Breast epithelium (tissue), 4 donors: ENCODE data around the gene CMC1. TPM values are rescaled to one million over a fixed set of nuclear protein-coding genes. Genes with fewer than 3 reads are reported as not detected.

Experiments
- DNase-seq, 2 donors: peaks; one replicate each; pipeline ENCODE4 v3.0.0-alpha.2; 2019; ENCODE audit warnings: low spot score in 2 of 2
- H3K27ac ChIP-seq, 2 donors: fragments of 200-600 bp; sonication (generic) in 1 of 2; one replicate each; pipeline ENCODE4 v1.5.1; 2016 to 2019; ENCODE audit warnings: mild to moderate bottlenecking in 1 of 2
- H3K27me3 ChIP-seq, 2 donors: fragments of 200-600 bp; sonication (generic) in 1 of 2; one replicate each; pipeline versions ENCODE4 v1.5.1 to v1.6.0; 2017 to 2019; ENCODE audit warnings: control low read depth in 1 of 2, mild to moderate bottlenecking in 1 of 2
- H3K36me3 ChIP-seq: fragments of 200-600 bp; one replicate; pipeline ENCODE4 v1.5.1; 2019
- H3K4me1 ChIP-seq, 2 donors: fragments of 200-600 bp; sonication (generic); one replicate each; pipeline ENCODE4 v1.5.1; 2016 to 2019; ENCODE audit warnings: control low read depth in 1 of 2
- H3K4me3 ChIP-seq, 3 donors: fragments of 200-600 bp; sonication (generic); 1 replicate in 2 of 3; 2 replicates in 1 of 3; pipeline ENCODE4 v1.5.1; 2016 to 2019; ENCODE audit warnings: mild to moderate bottlenecking in 3 of 3, moderate library complexity in 2 of 3
- H3K9me3 ChIP-seq, 2 donors: fragments of 200-600 bp; sonication (generic) in 1 of 2; one replicate each; pipeline ENCODE4 v1.5.1; 2016 to 2019; ENCODE audit warnings: control low read depth in 1 of 2
- CTCF ChIP-seq, 3 donors: fragments of 450-650 bp; IDR thresholded peaks; one replicate each; pipeline ENCODE4 v1.5.1; 2016 to 2017; ENCODE audit warnings: antibody characterized with exemption in 3 of 3, mild to moderate bottlenecking in 3 of 3, moderate library complexity in 3 of 3
- POLR2A ChIP-seq: fragments of 450-650 bp; IDR thresholded peaks from one replicate; pipeline ENCODE4 v1.6.1; 2016; ENCODE audit warnings: antibody characterized with exemption, mild to moderate bottlenecking, moderate library complexity
- POLR2AphosphoS5 ChIP-seq, 3 donors: sonication (generic); formaldehyde crosslinking; IDR thresholded peaks; one replicate each; pipeline ENCODE4 v1.6.1; 2017; ENCODE audit warnings: antibody characterized with exemption in 3 of 3
- intact Hi-C: fragments of 100-400 bp; cut with DNase I; formaldehyde crosslinking; loops from one replicate; pipeline ENCODE4 v1.15.1; 2023; ENCODE audit warnings: low total_unique reads
- total RNA-seq, 3 donors: library from RNA; depleted of rRNA; stranded (reverse); fragments of >200 nt; gene quantifications; one replicate each; pipeline ENCODE4 v1.1.0, GENCODE V29; 2016

Gene CMC1
- total RNA-seq, 3 donors from 2014 or later, result 5.3 to 12.7 (median 7.9) TPM

- no peaks in the 10 kb centered on the region for H3K36me3 ChIP-seq
- TF ChIP-seq CTCF (IDR thresholded peaks at IDR 0.05) (no peak), POLR2A (no peak), POLR2AphosphoS5 (IDR thresholded peaks at IDR 0.05) (no peak)
- H3K27ac ChIP-seq, result no peak overlapping the region
- intact Hi-C loops, result loop anchor here (2.0 kb wide), 1 partner anchor 17 kb away; no protein-coding TSS in a partner anchor
- H3K4me1 ChIP-seq, result no peaks in the 10 kb centered on the region
- no peaks in the 10 kb centered on the region for H3K27me3 ChIP-seq
- DNase-seq, result no peak
- H3K9me3 ChIP-seq, result peaks cover 0 to 15% of the 10 kb centered on the region in 2 donors
- H3K4me3 ChIP-seq, result no peak overlapping the region
These were observed 23.1 kb upstream of the CMC1 start for GRCh38 chr3:28218071-28218916.

GRCh38 chr3:28218917-28219198 is 22.6 kb upstream of the CMC1 start:
- H3K36me3 ChIP-seq, result no peaks in the 10 kb centered on the region
- TF ChIP-seq POLR2A (no peak), CTCF (IDR thresholded peaks at IDR 0.05) (no peak), POLR2AphosphoS5 (IDR thresholded peaks at IDR 0.05) (no peak)
- H3K9me3 ChIP-seq, result peaks cover 0 to 11% of the 10 kb centered on the region in 2 donors
- intact Hi-C loops, result loop anchor here (2.0 kb wide), 1 partner anchor 16 kb away; no protein-coding TSS in a partner anchor
- no peaks in the 10 kb centered on the region for H3K4me1 ChIP-seq
- no peak for DNase-seq
- H3K4me3 ChIP-seq, result no peak overlapping the region
- no peak overlapping the region for H3K27ac ChIP-seq
- no peaks in the 10 kb centered on the region for H3K27me3 ChIP-seq

DNA sequence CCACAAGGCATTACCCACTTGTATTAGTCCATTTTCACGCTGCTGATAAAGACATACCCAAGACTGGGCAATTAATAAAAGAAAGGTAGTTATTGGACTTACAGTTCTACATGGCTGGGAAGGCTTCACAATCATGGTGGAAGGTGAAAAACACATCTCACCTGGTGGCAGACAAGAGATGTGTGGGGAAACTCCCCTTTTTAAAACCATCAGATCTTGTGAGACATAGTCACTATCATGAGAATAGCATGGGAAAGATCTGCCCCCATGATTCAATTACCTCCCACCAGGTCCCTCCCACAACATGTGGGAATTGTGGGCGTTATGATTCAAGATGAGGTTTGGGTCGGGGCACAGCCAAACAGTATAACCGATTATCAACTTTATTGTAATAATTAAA is 17.0 kb upstream of the CMC1 start:
- H3K27me3 ChIP-seq, result no peaks in the 10 kb centered on the region
- no peak overlapping the region for H3K27ac ChIP-seq
- intact Hi-C loops, result no loop called here
- no peak for TF ChIP-seq CTCF (IDR thresholded peaks at IDR 0.05)
- no peak for TF ChIP-seq POLR2A
- no peak for TF ChIP-seq POLR2AphosphoS5 (IDR thresholded peaks at IDR 0.05)
- DNase-seq, result no peak
- H3K4me3 ChIP-seq, result no peak overlapping the region
- no peaks in the 10 kb centered on the region for H3K36me3 ChIP-seq
- H3K9me3 ChIP-seq, result no peaks in the 10 kb centered on the region
- no peaks in the 10 kb centered on the region for H3K4me1 ChIP-seq

- Histone ChIP-seq H3K4me3 (no peak overlapping the region), H3K9me3 (no peaks in the 10 kb centered on the region), H3K27ac (no peak overlapping the region), H3K36me3 (no peaks in the 10 kb centered on the region), H3K4me1 (no peaks in the 10 kb centered on the region), H3K27me3 (no peaks in the 10 kb centered on the region)
- intact Hi-C loops, result no loop called here
- no peak for TF ChIP-seq CTCF (IDR thresholded peaks at IDR 0.05)
- DNase-seq, result no peak
These were observed 15.4 kb upstream of the CMC1 start for GRCh38 chr3:28226020-28226419.

- no peaks in the 10 kb centered on the region for H3K9me3 ChIP-seq
- no peak for DNase-seq
- no peaks in the 10 kb centered on the region for H3K36me3 ChIP-seq
- H3K4me1 ChIP-seq, result no peaks in the 10 kb centered on the region
- intact Hi-C loops, result no loop called here
- no peaks in the 10 kb centered on the region for H3K27me3 ChIP-seq
- TF ChIP-seq POLR2A (no peak), POLR2AphosphoS5 (IDR thresholded peaks at IDR 0.05) (no peak), CTCF (IDR thresholded peaks at IDR 0.05) (no peak)
- H3K27ac ChIP-seq, result no peak overlapping the region
- no peak overlapping the region for H3K4me3 ChIP-seq
These were observed 12.8 kb upstream of the CMC1 start for GRCh38 chr3:28228623-28229022.
